ENCODE measurements around the gene ZNF366.
"Not testable (repeated sequence)": the region's sequence is repeated elsewhere in the genome, so short reads cannot be mapped to it uniquely, and the experiment has no call there.

The ZNF366 gene

DNA sequence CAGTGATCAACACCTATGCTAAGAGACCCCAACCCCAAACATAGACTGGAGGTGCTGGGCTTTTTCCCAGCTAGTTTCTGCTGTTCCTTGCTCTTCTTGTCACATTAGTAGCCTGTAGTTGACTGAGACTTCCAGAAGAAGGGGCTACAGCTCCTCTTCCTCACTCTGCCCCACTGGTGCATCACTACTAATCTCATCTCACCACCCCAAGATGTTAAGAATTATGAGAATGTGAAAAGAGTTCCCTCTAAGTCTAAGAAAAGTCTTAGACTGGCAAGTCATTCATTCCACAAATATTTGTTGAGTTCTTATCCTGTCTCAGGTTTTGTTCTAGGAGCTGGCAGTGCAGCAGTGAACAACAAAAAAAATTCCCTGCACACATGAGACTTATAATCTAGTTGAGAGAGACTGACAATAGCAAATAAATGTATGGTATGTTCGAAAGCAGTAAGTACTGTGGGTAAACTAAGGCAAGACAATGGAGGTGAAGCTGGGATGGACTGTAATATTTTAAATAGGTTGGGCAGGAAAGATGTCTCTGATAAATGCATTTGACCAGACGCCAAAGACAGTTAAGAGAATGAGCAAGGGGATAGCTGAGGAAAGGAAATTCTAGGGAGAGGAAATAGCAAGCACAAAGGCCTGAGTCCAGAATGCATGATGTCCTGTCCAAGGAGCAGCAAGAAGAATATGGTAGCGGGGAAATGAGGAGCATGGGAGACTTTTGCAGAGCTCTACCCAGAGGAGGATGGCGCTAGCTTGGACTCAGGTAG, 94.7 kb downstream of the ZNF366 start:
- Mint-ChIP-seq H3K36me3 (ENCODE audit: low read depth) (no peaks in the 10 kb centered on the region), H3K4me3 (no peak overlapping the region), H3K9me3 (no peaks in the 10 kb centered on the region), H3K27ac (no peak overlapping the region), H3K27me3 (ENCODE audit: low read depth) (no peaks in the 10 kb centered on the region), H3K4me1 (ENCODE audit: low read depth) (no peaks in the 10 kb centered on the region)

GRCh38 chr5:72410688-72411295, 96.4 kb downstream of the ZNF366 start:
- no peak overlapping the region for H3K27ac Mint-ChIP-seq
- H3K9me3 Mint-ChIP-seq, result no peaks in the 10 kb centered on the region
- H3K27me3 Mint-ChIP-seq (ENCODE audit: low read depth), result no peaks in the 10 kb centered on the region
- H3K4me1 Mint-ChIP-seq (ENCODE audit: low read depth), result no peaks in the 10 kb centered on the region
- no peaks in the 10 kb centered on the region for H3K36me3 Mint-ChIP-seq (ENCODE audit: low read depth)
- H3K4me3 Mint-ChIP-seq, result no peak overlapping the region

DNA sequence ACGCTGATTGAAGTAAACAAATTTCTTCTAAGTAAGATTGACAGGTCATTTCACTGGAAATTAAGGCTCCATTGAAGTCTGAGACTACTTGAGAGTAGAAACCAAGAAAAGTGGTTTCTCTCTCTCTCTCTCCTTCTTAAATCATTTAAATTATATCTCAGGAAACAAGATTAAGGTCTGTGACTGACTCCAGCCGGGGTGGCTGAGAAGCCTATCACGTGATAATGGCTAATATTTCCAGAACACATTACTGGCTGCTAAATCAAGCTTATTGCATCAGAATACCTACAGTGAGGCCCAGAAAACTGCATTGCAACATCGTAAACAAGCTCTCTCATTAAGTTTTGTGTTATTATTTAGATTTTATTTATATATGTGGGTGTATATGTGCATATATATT, 98.6 kb downstream of the ZNF366 start:
- Mint-ChIP-seq H3K4me3 (no peak overlapping the region), H3K27me3 (ENCODE audit: low read depth) (no peaks in the 10 kb centered on the region), H3K36me3 (ENCODE audit: low read depth) (no peaks in the 10 kb centered on the region), H3K27ac (no peak overlapping the region), H3K4me1 (ENCODE audit: low read depth) (no peaks in the 10 kb centered on the region), H3K9me3 (no peaks in the 10 kb centered on the region)

- H3K36me3 Mint-ChIP-seq (ENCODE audit: low read depth), result no peaks in the 10 kb centered on the region
- H3K27me3 Mint-ChIP-seq (ENCODE audit: low read depth), result no peaks in the 10 kb centered on the region
- H3K9me3 Mint-ChIP-seq, result no peaks in the 10 kb centered on the region
- no peak overlapping the region for H3K4me3 Mint-ChIP-seq
- H3K4me1 Mint-ChIP-seq (ENCODE audit: low read depth), result no peaks in the 10 kb centered on the region
- no peak overlapping the region for H3K27ac Mint-ChIP-seq
Observed at GRCh38 chr5:72408127-72408526, 99.1 kb downstream of the ZNF366 start.

GRCh38 chr5:72407541-72407940, 99.7 kb downstream of the ZNF366 start:
- no peaks in the 10 kb centered on the region for H3K4me1 Mint-ChIP-seq (ENCODE audit: low read depth)
- H3K36me3 Mint-ChIP-seq (ENCODE audit: low read depth), result no peaks in the 10 kb centered on the region

DNA sequence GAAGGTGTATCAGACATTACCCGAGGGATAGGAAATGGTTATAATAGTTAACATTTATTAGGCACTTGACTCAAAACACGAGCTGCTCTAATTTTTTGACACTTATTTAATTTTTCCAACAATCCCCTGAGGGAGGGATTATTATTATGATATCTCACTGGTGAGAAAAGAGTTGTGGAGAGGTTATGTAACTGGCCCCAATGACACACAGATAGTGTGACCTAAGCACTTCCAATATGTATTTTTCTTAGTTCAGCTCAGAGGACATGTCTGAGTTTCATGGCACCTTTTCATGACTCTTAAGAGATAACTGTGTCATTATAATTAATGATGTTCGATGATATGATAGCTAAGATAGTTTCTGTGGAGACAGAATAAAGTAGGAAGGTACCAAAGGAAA, 100.1 kb downstream of the ZNF366 start:
- Mint-ChIP-seq H3K4me1 (ENCODE audit: low read depth) (no peaks in the 10 kb centered on the region), H3K27me3 (ENCODE audit: low read depth) (no peaks in the 10 kb centered on the region), H3K4me3 (no peak overlapping the region), H3K9me3 (peaks cover 2% of the 10 kb centered on the region), H3K27ac (no peak overlapping the region), H3K36me3 (ENCODE audit: low read depth) (no peaks in the 10 kb centered on the region)

More at GRCh38 chr5:72407541-72407940, 99.7 kb downstream of the ZNF366 start:
- no peak overlapping the region for H3K27ac Mint-ChIP-seq
- no peaks in the 10 kb centered on the region for H3K27me3 Mint-ChIP-seq (ENCODE audit: low read depth)
- H3K4me3 Mint-ChIP-seq, result no peak overlapping the region
- H3K9me3 Mint-ChIP-seq, result no peaks in the 10 kb centered on the region

DNA sequence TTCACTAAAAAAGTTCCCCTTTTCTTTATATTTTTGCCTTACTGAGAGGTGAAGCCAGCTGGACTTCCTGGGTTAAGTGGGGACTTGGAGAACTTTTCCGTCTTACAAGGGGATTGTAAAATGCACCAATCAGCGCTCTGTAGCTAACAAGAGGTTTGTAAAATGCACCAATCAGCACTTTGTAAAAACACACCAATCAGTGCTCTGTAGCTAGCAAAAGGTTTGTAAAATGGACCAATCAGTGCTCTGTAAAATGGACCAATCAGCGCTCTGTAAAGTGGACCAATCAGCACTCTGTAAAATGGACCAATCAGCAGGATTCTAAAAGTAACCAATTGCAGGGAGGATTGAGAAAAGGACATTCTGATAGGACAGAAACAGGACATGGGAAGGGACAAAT, 102.4 kb downstream of the ZNF366 start:
- H3K9me3 Mint-ChIP-seq, result peaks cover 20% of the 10 kb centered on the region
- H3K27me3 Mint-ChIP-seq (ENCODE audit: low read depth); H3K36me3 Mint-ChIP-seq (ENCODE audit: low read depth); H3K4me1 Mint-ChIP-seq (ENCODE audit: low read depth); H3K27ac Mint-ChIP-seq; H3K4me3 Mint-ChIP-seq: not testable (repeated sequence)

GRCh38 chr5:72402959-72403628, 104.1 kb downstream of the ZNF366 start:
- no peak overlapping the region for H3K4me3 Mint-ChIP-seq
- peaks cover 8% of the 10 kb centered on the region for H3K27me3 Mint-ChIP-seq (ENCODE audit: low read depth)
- no peaks in the 10 kb centered on the region for H3K4me1 Mint-ChIP-seq (ENCODE audit: low read depth)
- no peaks in the 10 kb centered on the region for H3K36me3 Mint-ChIP-seq (ENCODE audit: low read depth)
- H3K9me3 Mint-ChIP-seq, result peaks cover 20% of the 10 kb centered on the region
- no peak overlapping the region for H3K27ac Mint-ChIP-seq

- Mint-ChIP-seq H3K4me3 (no peak overlapping the region), H3K36me3 (ENCODE audit: low read depth) (no peaks in the 10 kb centered on the region), H3K27ac (no peak overlapping the region), H3K4me1 (ENCODE audit: low read depth) (no peaks in the 10 kb centered on the region), H3K27me3 (ENCODE audit: low read depth) (peaks cover 8% of the 10 kb centered on the region), H3K9me3 (peaks cover 20% of the 10 kb centered on the region)
Observed at GRCh38 chr5:72402381-72402890, 104.8 kb downstream of the ZNF366 start.

DNA sequence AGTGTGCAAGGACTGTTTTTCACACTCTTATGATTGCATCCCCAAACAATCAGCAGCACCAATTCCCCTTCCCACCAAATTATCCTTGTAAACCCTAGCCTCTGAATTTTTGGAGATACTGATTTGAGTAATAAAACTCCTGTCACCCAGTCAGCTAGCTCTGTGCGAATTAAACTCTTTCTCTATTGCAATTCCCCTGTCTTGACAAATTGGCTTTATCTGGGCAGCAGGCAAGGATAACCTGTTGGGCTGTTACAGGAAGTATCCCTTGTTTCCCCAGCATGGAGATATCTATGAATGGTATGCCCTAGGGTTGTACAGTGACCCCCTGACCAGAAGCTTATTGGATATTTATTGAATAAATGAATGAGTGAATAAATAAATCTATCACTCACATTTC, 106.3 kb downstream of the ZNF366 start:
- Mint-ChIP-seq H3K9me3 (peaks cover 20% of the 10 kb centered on the region), H3K27ac (no peak overlapping the region)

GRCh38 chr5:72397836-72398235, 109.4 kb downstream of the ZNF366 start:
- Mint-ChIP-seq H3K27me3 (ENCODE audit: low read depth) (peaks cover 8% of the 10 kb centered on the region), H3K36me3 (ENCODE audit: low read depth) (no peaks in the 10 kb centered on the region), H3K4me1 (ENCODE audit: low read depth) (no peaks in the 10 kb centered on the region), H3K4me3 (no peak overlapping the region), H3K9me3 (peaks cover 20% of the 10 kb centered on the region), H3K27ac (no peak overlapping the region)

More for the DNA sequence above, 106.3 kb downstream of the ZNF366 start:
- H3K36me3 Mint-ChIP-seq (ENCODE audit: low read depth), result no peaks in the 10 kb centered on the region
- peaks cover 8% of the 10 kb centered on the region for H3K27me3 Mint-ChIP-seq (ENCODE audit: low read depth)
- no peaks in the 10 kb centered on the region for H3K4me1 Mint-ChIP-seq (ENCODE audit: low read depth)
- no peak overlapping the region for H3K4me3 Mint-ChIP-seq

- H3K27ac Mint-ChIP-seq, result no peak overlapping the region
- no peaks in the 10 kb centered on the region for H3K4me1 Mint-ChIP-seq (ENCODE audit: low read depth)
Observed at GRCh38 chr5:72394688-72395087, 112.5 kb downstream of the ZNF366 start.

DNA sequence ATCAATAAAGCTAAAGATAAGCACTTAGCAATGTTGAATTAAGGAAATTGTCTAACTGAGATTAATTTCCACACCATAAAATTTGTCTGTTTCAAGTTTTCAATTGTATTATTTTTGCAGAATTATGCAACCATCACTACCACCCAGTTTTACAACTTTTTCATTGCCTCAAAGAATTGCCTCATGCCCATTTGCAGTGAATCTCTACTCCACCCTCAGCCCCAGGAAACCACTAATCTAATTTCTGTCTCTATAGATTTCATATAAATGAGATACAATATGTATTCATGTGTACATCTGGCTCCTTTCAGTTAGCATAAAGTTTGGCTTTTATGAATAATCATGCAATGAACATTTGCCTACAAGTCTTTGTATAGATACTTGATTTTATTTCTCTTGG, 114.2 kb downstream of the ZNF366 start:
- Mint-ChIP-seq H3K4me1 (ENCODE audit: low read depth) (no peaks in the 10 kb centered on the region), H3K27me3 (ENCODE audit: low read depth) (peaks cover 5% of the 10 kb centered on the region), H3K9me3 (no peaks in the 10 kb centered on the region), H3K4me3 (no peak overlapping the region), H3K36me3 (ENCODE audit: low read depth) (no peaks in the 10 kb centered on the region), H3K27ac (no peak overlapping the region)

More at GRCh38 chr5:72394688-72395087, 112.5 kb downstream of the ZNF366 start:
- Mint-ChIP-seq H3K36me3 (ENCODE audit: low read depth) (no peaks in the 10 kb centered on the region), H3K9me3 (no peaks in the 10 kb centered on the region), H3K27me3 (ENCODE audit: low read depth) (peaks cover 4% of the 10 kb centered on the region), H3K4me3 (no peak overlapping the region)

Measured in T-helper 1 cell treated with Interleukin-12 subunit alpha and Interleukin-12 subunit beta and Interleukin-4 antibody, amounts not matched to agents 30 μg/mL and 1 μg/mL, for 36 hours (primary cell).